MCF 10A (cell line): ENCODE data around the gene ENTPD7. TPM values are rescaled to one million over a fixed set of nuclear protein-coding genes. Genes with fewer than 3 reads are reported as not detected.

Source experiments
- BruUV-seq: library from RNA; stranded (reverse); fragments of 400-500 nt; replicated peaks from 2 replicates; lab custom pipeline; 2021; lab: Mats Ljungman, UMichigan
- CTCF ChIA-PET: fragments of 300-600 bp; sonication (Branson Sonifier 250); formaldehyde crosslinking; extraction: SDS; loops from one replicate; lab custom pipeline; 2021; ENCODE audit warnings: antibody characterized with exemption, inconsistent platforms; lab: Yijun Ruan, JAX
- POLR2A ChIA-PET: fragments of 300-600, 350-650 bp; sonication (Branson Sonifier 250); formaldehyde crosslinking; extraction: SDS; loops from one replicate; lab custom pipeline; 2020; ENCODE audit warnings: antibody characterized with exemption, inconsistent platforms; lab: Yijun Ruan, JAX
- DNase-seq: peaks from one replicate; pipeline ENCODE4 v3.0.0-alpha.2; 2018; ENCODE audit not compliant: unreplicated experiment
- H3K27ac Mint-ChIP-seq: one replicate; pipeline ENCODE4 v1.8.0; 2022; ENCODE audit warnings: mild to moderate bottlenecking, low read depth, mixed read lengths; ENCODE audit not compliant: unreplicated experiment
- H3K27me3 Mint-ChIP-seq: one replicate; pipeline ENCODE4 v1.8.0; 2022; ENCODE audit warnings: mixed read lengths; ENCODE audit not compliant: insufficient read depth, unreplicated experiment
- H3K36me3 Mint-ChIP-seq: one replicate; pipeline ENCODE4 v1.8.0; 2022; ENCODE audit warnings: mild to moderate bottlenecking, moderate library complexity, mixed read lengths; ENCODE audit not compliant: insufficient read depth, unreplicated experiment
- H3K4me1 Mint-ChIP-seq: one replicate; pipeline ENCODE4 v1.8.0; 2022; ENCODE audit warnings: mixed read lengths; ENCODE audit not compliant: insufficient read depth, unreplicated experiment
- H3K4me3 Mint-ChIP-seq: one replicate; pipeline ENCODE4 v1.8.0; 2022; ENCODE audit warnings: mild to moderate bottlenecking, moderate library complexity, mixed read lengths; ENCODE audit not compliant: unreplicated experiment
- H3K9me3 Mint-ChIP-seq: one replicate; pipeline ENCODE4 v1.8.0; 2022; ENCODE audit warnings: mixed read lengths; ENCODE audit not compliant: unreplicated experiment
- intact Hi-C: fragments of 100-400 bp; cut with micrococcal nuclease; formaldehyde crosslinking; loops from 2 replicates; pipeline ENCODE4 v1.14.1; 2022
- total RNA-seq: library from RNA; stranded (reverse); gene quantifications from 2 replicates; pipeline ENCODE4 v1.2.3, GENCODE V29; 2022
- TF ChIP-seq, protein P1 (sequence below): fragments of 200-600 bp; IDR thresholded peaks from one replicate; pipeline ENCODE4 v1.8.0; 2022; ENCODE audit warnings: antibody characterized with exemption, mild to moderate bottlenecking; ENCODE audit not compliant: unreplicated experiment

Gene ENTPD7
- total RNA-seq, 1 experiment from 2014 or later: 18.3 TPM

DNA sequence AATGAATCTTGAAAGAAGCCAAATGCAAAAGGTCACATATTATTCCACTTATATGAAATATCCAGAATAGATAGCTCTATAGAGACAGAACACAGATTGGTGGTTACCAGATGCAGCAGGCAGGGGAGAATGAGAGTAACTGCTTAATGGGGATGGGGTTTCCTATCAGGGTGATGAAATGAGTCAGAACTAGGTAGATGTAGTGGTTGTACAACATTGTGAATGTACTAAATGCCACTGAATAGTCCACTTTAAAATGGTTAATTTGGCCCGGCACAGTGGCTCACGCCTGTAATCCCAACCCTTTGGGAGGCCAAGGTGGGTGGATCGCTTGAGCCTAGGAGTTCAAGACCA lies 29.7 kb upstream of the ENTPD7 start:
- CTCF ChIA-PET: interaction anchor here (0.6 to 4.8 kb wide), 11 partner anchors 18 to 82 kb away, joined by 3 to 60 read pairs (median 9); no protein-coding TSS in a partner anchor
- Mint-ChIP-seq H3K27me3 (no peaks in the 10 kb centered on the region), H3K4me1 (peaks cover 6% of the 10 kb centered on the region), H3K9me3 (no peaks in the 10 kb centered on the region), H3K4me3 (no peak overlapping the region), H3K27ac (no peak overlapping the region), H3K36me3 (no peaks in the 10 kb centered on the region)
- intact Hi-C loops: no loop called here
- TF ChIP-seq, protein P1, sequence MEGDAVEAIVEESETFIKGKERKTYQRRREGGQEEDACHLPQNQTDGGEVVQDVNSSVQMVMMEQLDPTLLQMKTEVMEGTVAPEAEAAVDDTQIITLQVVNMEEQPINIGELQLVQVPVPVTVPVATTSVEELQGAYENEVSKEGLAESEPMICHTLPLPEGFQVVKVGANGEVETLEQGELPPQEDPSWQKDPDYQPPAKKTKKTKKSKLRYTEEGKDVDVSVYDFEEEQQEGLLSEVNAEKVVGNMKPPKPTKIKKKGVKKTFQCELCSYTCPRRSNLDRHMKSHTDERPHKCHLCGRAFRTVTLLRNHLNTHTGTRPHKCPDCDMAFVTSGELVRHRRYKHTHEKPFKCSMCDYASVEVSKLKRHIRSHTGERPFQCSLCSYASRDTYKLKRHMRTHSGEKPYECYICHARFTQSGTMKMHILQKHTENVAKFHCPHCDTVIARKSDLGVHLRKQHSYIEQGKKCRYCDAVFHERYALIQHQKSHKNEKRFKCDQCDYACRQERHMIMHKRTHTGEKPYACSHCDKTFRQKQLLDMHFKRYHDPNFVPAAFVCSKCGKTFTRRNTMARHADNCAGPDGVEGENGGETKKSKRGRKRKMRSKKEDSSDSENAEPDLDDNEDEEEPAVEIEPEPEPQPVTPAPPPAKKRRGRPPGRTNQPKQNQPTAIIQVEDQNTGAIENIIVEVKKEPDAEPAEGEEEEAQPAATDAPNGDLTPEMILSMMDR: no peak
- POLR2A ChIA-PET: interaction anchor here (0.6 to 3.6 kb wide), 13 partner anchors 9 to 415 kb away, joined by 3 to 51 read pairs (median 4); partner anchors contain the start of genes ENTPD7, GOT1 and SLC25A28
- BruUV-seq: no TSS peak
- no peak for DNase-seq

DNA sequence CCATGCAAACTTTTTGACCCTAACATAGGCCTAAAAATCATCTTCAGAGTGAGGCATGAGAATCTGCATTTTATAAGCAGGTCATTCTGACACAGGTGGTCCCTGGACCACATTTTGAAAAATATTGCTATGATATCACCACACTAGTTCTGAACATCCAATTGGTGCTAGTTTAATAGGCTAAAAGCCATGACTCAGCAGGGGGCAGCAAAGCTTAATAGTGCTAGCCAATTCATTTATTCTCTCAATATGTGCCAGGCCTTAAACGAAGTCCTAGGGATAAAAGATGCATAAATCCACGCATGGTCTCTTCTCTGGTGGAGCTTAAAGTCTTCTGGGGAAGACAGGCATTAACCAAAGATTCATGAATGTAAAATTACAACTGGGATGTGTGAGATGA lies 28.9 kb upstream of the ENTPD7 start:
- TF ChIP-seq, protein P1: peak; percentile 63
- Mint-ChIP-seq H3K9me3 (no peaks in the 10 kb centered on the region), H3K4me1 (peaks cover 6% of the 10 kb centered on the region), H3K27ac (no peak overlapping the region), H3K27me3 (no peaks in the 10 kb centered on the region), H3K36me3 (no peaks in the 10 kb centered on the region), H3K4me3 (no peak overlapping the region)
- peak; percentile 73 for DNase-seq
- CTCF ChIA-PET: interaction anchor here (0.6 to 4.8 kb wide), 27 partner anchors 8 to 1829 kb away, joined by 3 to 60 read pairs (median 6); no protein-coding TSS in a partner anchor
- intact Hi-C loops: loop anchor here (1.0 to 2.0 kb wide), 2 partner anchors 52 to 81 kb away; no protein-coding TSS in a partner anchor
- POLR2A ChIA-PET: interaction anchor here (0.6 to 3.6 kb wide), 14 partner anchors 10 to 258 kb away, joined by 3 to 51 read pairs (median 4); partner anchors contain the start of genes COX15, CUTC, ENTPD7 and GOT1
- BruUV-seq: no TSS peak

DNA sequence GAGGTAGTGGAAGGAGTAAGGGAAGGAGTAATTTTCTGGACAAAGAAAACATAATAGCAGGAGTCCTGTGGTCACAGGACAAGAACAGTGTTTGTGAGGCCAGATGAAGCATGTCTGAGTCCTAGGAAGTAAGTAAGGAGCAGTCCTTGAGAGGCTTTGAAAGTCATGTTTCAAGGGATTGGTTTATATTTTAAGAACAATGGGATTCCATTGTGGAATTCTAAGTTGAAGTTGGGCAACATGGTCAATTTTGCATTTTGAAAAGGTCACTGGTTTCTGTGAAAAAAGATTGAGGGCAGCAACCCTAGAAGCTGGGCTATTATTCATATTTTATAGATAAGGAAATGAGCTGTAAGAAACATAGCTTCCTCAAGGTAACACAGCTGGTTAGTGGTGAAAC lies 28.3 kb upstream of the ENTPD7 start:
- no peak for DNase-seq
- no TSS peak for BruUV-seq
- intact Hi-C loops: loop anchor here (1.0 to 2.0 kb wide), 2 partner anchors 52 to 80 kb away; no protein-coding TSS in a partner anchor
- CTCF ChIA-PET: interaction anchor here (0.5 to 4.8 kb wide), 26 partner anchors 9 to 1913 kb away, joined by 3 to 60 read pairs (median 5); no protein-coding TSS in a partner anchor
- TF ChIP-seq, protein P1: no peak
- POLR2A ChIA-PET: interaction anchor here (0.7 to 3.6 kb wide), 13 partner anchors 10 to 200 kb away, joined by 3 to 51 read pairs (median 5); partner anchors contain the start of genes COX15, CUTC, ENTPD7 and GOT1
- no peak overlapping the region for H3K4me3 Mint-ChIP-seq
- H3K4me1 Mint-ChIP-seq: peaks cover 6% of the 10 kb centered on the region
- no peak overlapping the region for H3K27ac Mint-ChIP-seq
- no peaks in the 10 kb centered on the region for H3K36me3 Mint-ChIP-seq
- H3K9me3 Mint-ChIP-seq: no peaks in the 10 kb centered on the region
- no peaks in the 10 kb centered on the region for H3K27me3 Mint-ChIP-seq

DNA sequence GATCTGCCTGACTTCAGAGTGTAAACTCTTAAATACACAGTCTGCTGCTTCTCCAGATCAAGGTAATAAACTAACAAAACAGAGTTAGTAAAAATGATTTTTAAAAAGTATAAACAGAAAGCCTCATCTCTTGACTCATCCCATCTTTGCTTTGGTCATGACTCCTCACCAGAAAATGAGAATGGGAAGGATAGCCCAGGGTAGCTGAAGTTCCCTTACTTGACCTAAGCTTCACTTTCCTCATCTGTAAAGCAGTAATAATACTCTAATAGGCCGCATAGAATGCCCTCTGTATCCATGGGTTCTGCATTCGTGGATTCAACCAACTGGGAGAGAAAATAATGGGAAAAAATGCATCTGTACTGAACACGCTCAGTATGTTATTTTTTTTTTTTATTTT lies 27.8 kb upstream of the ENTPD7 start:
- CTCF ChIA-PET: interaction anchor here (0.5 to 4.8 kb wide), 23 partner anchors 9 to 1913 kb away, joined by 3 to 60 read pairs (median 4); no protein-coding TSS in a partner anchor
- no peaks in the 10 kb centered on the region for H3K9me3 Mint-ChIP-seq
- intact Hi-C loops: loop anchor here (2.0 kb wide), 1 partner anchor 51 kb away; no protein-coding TSS in a partner anchor
- peaks cover 6% of the 10 kb centered on the region for H3K4me1 Mint-ChIP-seq
- TF ChIP-seq, protein P1: no peak
- no TSS peak for BruUV-seq
- no peak overlapping the region for H3K27ac Mint-ChIP-seq
- no peaks in the 10 kb centered on the region for H3K27me3 Mint-ChIP-seq
- no peak for DNase-seq
- H3K4me3 Mint-ChIP-seq: no peak overlapping the region
- H3K36me3 Mint-ChIP-seq: no peaks in the 10 kb centered on the region
- POLR2A ChIA-PET: interaction anchor here (0.5 to 3.6 kb wide), 11 partner anchors 11 to 196 kb away, joined by 3 to 51 read pairs (median 5); partner anchors contain the start of genes COX15, CUTC, ENTPD7 and SLC25A28
